IMR-90 (cell line): ENCODE results near the gene NDUFS7. TPM values are rescaled to one million over a fixed set of nuclear protein-coding genes. Genes with fewer than 3 reads are reported as not detected.

Experiments used
- ATAC-seq: fragments of 200-7000 bp; cut with Tn5 transposase; 2 replicates; pipeline ENCODE4 v1.9.1; 2020; ENCODE audit warnings: low read depth, mild to moderate bottlenecking, moderate library complexity
- BruUV-seq: library from RNA; stranded (reverse); fragments of 400-500 nt; replicated peaks from 2 replicates; lab custom pipeline; 2021; lab: Mats Ljungman, UMichigan
- CTCF ChIA-PET: fragments of 300-600 bp; formaldehyde crosslinking; extraction: SDS; loops from one replicate; lab custom pipeline; 2021; ENCODE audit warnings: antibody characterized with exemption; lab: Yijun Ruan, JAX
- POLR2A ChIA-PET: fragments of 300-600 bp; sonication (Branson Sonifier 250); formaldehyde crosslinking; loops from one replicate; lab custom pipeline; 2022; ENCODE audit warnings: antibody characterized with exemption; ENCODE audit not compliant: unreplicated experiment; lab: Charles Lee
- DNase-seq: peaks from one replicate; pipeline ENCODE4 v3.0.0; 2013
- H2AFZ ChIP-seq: replicated peaks from 2 replicates; pipeline ENCODE3; 2013; ENCODE audit warnings: low read length, mild to moderate bottlenecking; ENCODE audit not compliant: poor library complexity
- H2AK5ac ChIP-seq: 2 replicates; pipeline ENCODE4 v1.6.1; 2013; ENCODE audit warnings: low read depth, low read length, inconsistent platforms
- H2AK9ac ChIP-seq: replicated peaks from 2 replicates; pipeline ENCODE3; 2013; ENCODE audit warnings: mild to moderate bottlenecking, low read depth, low read length, moderate library complexity; ENCODE audit not compliant: poor library complexity
- H2BK120ac ChIP-seq: 2 replicates; pipeline ENCODE4 v1.6.1; 2013; ENCODE audit warnings: low read depth, low read length, inconsistent platforms
- H2BK15ac ChIP-seq: 3 replicates; pipeline ENCODE4 v1.6.1; 2013; ENCODE audit warnings: low read depth, low read length, inconsistent platforms
- H2BK20ac ChIP-seq: 2 replicates; pipeline ENCODE4 v1.6.1; 2013; ENCODE audit warnings: low read depth, mild to moderate bottlenecking, inconsistent platforms, low read length, moderate library complexity
- H2BK5ac ChIP-seq: 2 replicates; pipeline ENCODE4 v1.6.1; 2013; ENCODE audit warnings: mild to moderate bottlenecking, low read depth, low read length, inconsistent platforms; ENCODE audit not compliant: poor library complexity, severe bottlenecking
- H3K14ac ChIP-seq: replicated peaks from 2 replicates; pipeline ENCODE4 v1.6.1; 2013; ENCODE audit warnings: low read depth, low read length, inconsistent platforms
- H3K18ac ChIP-seq: 2 replicates; pipeline ENCODE4 v1.6.1; 2013; ENCODE audit warnings: low read depth, low read length, control low read depth
- H3K23ac ChIP-seq: 2 replicates; pipeline ENCODE4 v1.6.1; 2013; ENCODE audit warnings: low read depth, low read length, inconsistent platforms
- H3K27ac ChIP-seq: 2 replicates; pipeline ENCODE4 v1.5.1; 2013; ENCODE audit warnings: mild to moderate bottlenecking, control low read depth, low read length; ENCODE audit not compliant: insufficient read depth
- H3K27me3 ChIP-seq: 2 replicates; pipeline ENCODE4 v1.6.1; 2013; ENCODE audit warnings: low read length; ENCODE audit not compliant: control insufficient read depth, insufficient read depth
- H3K36me3 ChIP-seq: 2 replicates; pipeline ENCODE4 v1.6.1; 2013; ENCODE audit warnings: low read length, mixed read lengths; ENCODE audit not compliant: control insufficient read depth, insufficient read depth
- H3K4ac ChIP-seq: 2 replicates; pipeline ENCODE4 v1.6.1; 2013; ENCODE audit warnings: low read depth, low read length, inconsistent platforms
- H3K4me1 ChIP-seq: 2 replicates; pipeline ENCODE4 v1.6.1; 2013; ENCODE audit warnings: low read length, mixed read lengths; ENCODE audit not compliant: control insufficient read depth, insufficient read depth
- H3K4me2 ChIP-seq: 2 replicates; pipeline ENCODE4 v1.6.1; 2013; ENCODE audit warnings: low read depth, mild to moderate bottlenecking, control low read depth, low read length, moderate library complexity
- H3K4me3 ChIP-seq: 2 replicates; pipeline ENCODE4 v1.5.1; 2013; ENCODE audit warnings: low read depth, mild to moderate bottlenecking, control low read depth, low read length, moderate library complexity; ENCODE audit not compliant: insufficient read depth
- H3K56ac ChIP-seq: 2 replicates; pipeline ENCODE4 v1.6.1; 2013; ENCODE audit warnings: low read length, inconsistent platforms; ENCODE audit not compliant: insufficient read depth; ENCODE audit errors: extremely low read depth
- H3K79me1 ChIP-seq, 2 experiments: 2 replicates each; pipeline ENCODE4 v1.6.1; 2013; ENCODE audit warnings: low read length in 2 of 2, inconsistent platforms in 1 of 2, low read depth in 1 of 2
- H3K9ac ChIP-seq: 2 replicates; pipeline ENCODE4 v1.6.1; 2013; ENCODE audit warnings: low read depth, low read length, control low read depth
- H3K9me1 ChIP-seq: 2 replicates; pipeline ENCODE4 v1.6.1; 2013; ENCODE audit warnings: low read length, inconsistent platforms; ENCODE audit not compliant: insufficient read depth
- H3K9me3 ChIP-seq: 2 replicates; pipeline ENCODE4 v1.6.1; 2013; ENCODE audit warnings: low read length; ENCODE audit not compliant: control insufficient read depth, insufficient read depth
- H4K20me1 ChIP-seq: 2 replicates; pipeline ENCODE4 v1.6.1; 2013; ENCODE audit warnings: low read length, inconsistent platforms; ENCODE audit not compliant: insufficient read depth
- H4K5ac ChIP-seq: 2 replicates; pipeline ENCODE4 v1.6.1; 2013; ENCODE audit warnings: mild to moderate bottlenecking, low read depth, low read length, control low read depth
- H4K8ac ChIP-seq, 2 experiments: 2 replicates each; pipeline ENCODE4 v1.6.1; 2013; ENCODE audit warnings: low read depth in 2 of 2, low read length in 2 of 2, control low read depth in 1 of 2, inconsistent platforms in 1 of 2
- H4K91ac ChIP-seq: 2 replicates; pipeline ENCODE4 v1.6.1; 2013; ENCODE audit warnings: low read depth, low read length, inconsistent platforms; ENCODE audit not compliant: insufficient read depth
- BHLHE40 ChIP-seq: fragments of 150-350 bp; IDR thresholded peaks from 2 replicates; pipeline ENCODE4 v1.6.1; 2016; ENCODE audit warnings: mild to moderate bottlenecking, low read depth, low read length
- CEBPB ChIP-seq: IDR thresholded peaks from 2 replicates; pipeline ENCODE4 v1.6.1; 2012; ENCODE audit warnings: low read depth, low read length, improper control_type of control experiment
- CTCF ChIP-seq: conservative IDR thresholded peaks from 2 replicates; pipeline ENCODE4 v1.5.1; 2012; ENCODE audit warnings: mild to moderate bottlenecking, low read depth, low read length, improper control_type of control experiment
- ELK1 ChIP-seq: fragments of 150-350 bp; IDR thresholded peaks from 2 replicates; pipeline ENCODE4 v1.6.1; 2016; ENCODE audit warnings: low read depth, mild to moderate bottlenecking, low read length, moderate library complexity, borderline replicate concordance
- FOS ChIP-seq: fragments of 150-350 bp; IDR thresholded peaks from 2 replicates; pipeline ENCODE4 v1.6.1; 2016; ENCODE audit warnings: low read depth, low read length
- MAFK ChIP-seq: IDR thresholded peaks from 2 replicates; pipeline ENCODE4 v1.6.1; 2012; ENCODE audit warnings: low read depth, low read length, improper control_type of control experiment
- MAZ ChIP-seq: IDR thresholded peaks from 2 replicates; pipeline ENCODE4 v1.6.1; 2012; ENCODE audit warnings: low read depth, mild to moderate bottlenecking, low read length, improper control_type of control experiment, moderate library complexity, borderline replicate concordance
- MXI1 ChIP-seq: IDR thresholded peaks from 2 replicates; pipeline ENCODE4 v1.6.1; 2012; ENCODE audit warnings: low read depth, mild to moderate bottlenecking, low read length, moderate library complexity, borderline replicate concordance
- NFE2L2 ChIP-seq: fragments of 150-350 bp; IDR thresholded peaks from 2 replicates; pipeline ENCODE4 v1.6.1; 2016; ENCODE audit warnings: low read depth, mild to moderate bottlenecking, low read length
- POLR2A ChIP-seq: IDR thresholded peaks from 2 replicates; pipeline ENCODE4 v1.6.1; 2012; ENCODE audit warnings: mild to moderate bottlenecking, low read depth, low read length
- RAD21 ChIP-seq: IDR thresholded peaks from 2 replicates; pipeline ENCODE4 v1.6.1; 2012; ENCODE audit warnings: low read length, improper control_type of control experiment
- RCOR1 ChIP-seq: IDR thresholded peaks from 2 replicates; pipeline ENCODE4 v1.6.1; 2012; ENCODE audit warnings: mild to moderate bottlenecking, low read length, improper control_type of control experiment; ENCODE audit not compliant: insufficient replicate concordance
- RFX5 ChIP-seq: IDR thresholded peaks from 2 replicates; pipeline ENCODE4 v1.8.0; 2012; ENCODE audit warnings: low read depth, mild to moderate bottlenecking, low read length, moderate library complexity
- SMC3 ChIP-seq: fragments of 150-350 bp; IDR thresholded peaks from 2 replicates; pipeline ENCODE4 v1.6.1; 2016; ENCODE audit warnings: low read depth, mild to moderate bottlenecking, antibody characterized with exemption, low read length, moderate library complexity
- USF2 ChIP-seq: fragments of 150-350 bp; IDR thresholded peaks from 2 replicates; pipeline ENCODE4 v1.6.1; 2017; ENCODE audit warnings: mild to moderate bottlenecking, antibody characterized with exemption, low read length, low read depth
- WGBS, 2 experiments: methylation state at CpG; one replicate each; pipeline versions ENCODE4 v1.1.5 to v1.1.7; 2013; ENCODE audit warnings: missing lambda C conversion rate in 2 of 2; ENCODE audit not compliant: insufficient read length in 1 of 2; ENCODE audit errors: extremely low coverage in 2 of 2; 5-methylcytosine and 5-hydroxymethylcytosine counted together
- dilution Hi-C: fragments of 300-500 bp; cut with HindIII; formaldehyde crosslinking; loops from one replicate; pipeline ENCODE4 v1.14.3; 2018; ENCODE audit warnings: low sequenced_read_pairs; ENCODE audit not compliant: unreplicated experiment
- in situ Hi-C: fragments of 300-500 bp; cut with MboI; formaldehyde crosslinking; loops from 3 replicates; pipeline ENCODE4 v1.14.3; 2019; ENCODE audit warnings: low sequenced_read_pairs, inconsistent platforms, mixed read lengths
- intact Hi-C: fragments of 100-400 bp; cut with micrococcal nuclease; formaldehyde crosslinking; loops from 2 replicates; pipeline ENCODE4 v1.10.0; 2022
- polyA plus RNA-seq, 3 experiments: library from polyadenylated mRNA; depleted of rRNA; stranded (reverse); fragments of >200 nt; gene quantifications; 2 replicates each; pipeline ENCODE4 v1.2.3, GENCODE V29; 2012; ENCODE audit warnings: low replicate concordance in 1 of 3
- total RNA-seq: library from RNA; depleted of rRNA; stranded (reverse); fragments of >200 nt; gene quantifications from 2 replicates; pipeline ENCODE4 v1.2.3, GENCODE V29; 2012

The NDUFS7 gene
- total and polyA plus RNA-seq, 2 of the 4 experiments (the other 2 are of a cell fraction) = 60.8 to 136 TPM

- H3K18ac ChIP-seq = no peak overlapping the region
- no peak overlapping the region for H3K4me3 ChIP-seq
- no peak overlapping the region for H3K4me2 ChIP-seq
- no peak overlapping the region for H4K91ac ChIP-seq
- no peak overlapping the region for H4K8ac ChIP-seq
- BruUV-seq = no TSS peak
- no peak overlapping the region for H2BK15ac ChIP-seq
- H3K9me3 ChIP-seq = no peaks in the 10 kb centered on the region
- H3K27me3 ChIP-seq = no peaks in the 10 kb centered on the region
- no peak overlapping the region for H3K27ac ChIP-seq
- peaks cover 3% of the 10 kb centered on the region; the same call in 1 of the 2 replicates for H3K9me1 ChIP-seq
- H3K14ac ChIP-seq = no peak overlapping the region
- H3K23ac ChIP-seq = no peak overlapping the region
- no peak overlapping the region for H3K9ac ChIP-seq
- no peak overlapping the region for H3K56ac ChIP-seq
- H4K5ac ChIP-seq = no peak overlapping the region
- DNase-seq = no peak
- H3K4me1 ChIP-seq = peaks cover 5% of the 10 kb centered on the region
- H3K36me3 ChIP-seq = peaks cover 27% of the 10 kb centered on the region
- H2BK120ac ChIP-seq = no peak overlapping the region
- H2AK5ac ChIP-seq = no peak overlapping the region
- intact Hi-C loops = loop anchor here (2.0 kb wide), 1 partner anchor 93 kb away; the partner anchor contains the start of gene EFNA2
- H3K4ac ChIP-seq = no peak overlapping the region
- dilution Hi-C loops = no loop called here
- H2BK20ac ChIP-seq = no peak overlapping the region
- ChIA-PET POLR2A (no interaction called here), CTCF (no interaction called here)
- H3K79me1 ChIP-seq = peaks cover 0 to 14% of the 10 kb centered on the region in 2 experiments; a peak in 2 of 4 replicates
- peaks cover 9% of the 10 kb centered on the region; the same call in 1 of the 2 replicates for H4K20me1 ChIP-seq
- H2AK9ac ChIP-seq = no peak overlapping the region
- ATAC-seq = no peak
- in situ Hi-C loops = no loop called here
- no peak overlapping the region for H2BK5ac ChIP-seq
- 89% methylated on average over 22 of the region's 33 CpGs; no CpG with 5 or more reads in 1 of the 2 experiments for WGBS, 2 experiments
- H2AFZ ChIP-seq = no peak overlapping the region
- TF ChIP-seq POLR2A = no peak
- no peak for TF ChIP-seq SMC3
- TF ChIP-seq RCOR1 = no peak
- no peak for TF ChIP-seq USF2
- TF ChIP-seq ELK1 = no peak
- TF ChIP-seq MXI1 = no peak
- no peak for TF ChIP-seq CEBPB
- no peak for TF ChIP-seq RAD21
- TF ChIP-seq MAFK = no peak
- TF ChIP-seq BHLHE40 = no peak
- no peak for TF ChIP-seq FOS
- no peak for TF ChIP-seq MAZ
- TF ChIP-seq RFX5 = no peak
- TF ChIP-seq NFE2L2 = no peak
- no peak for TF ChIP-seq CTCF
Measured at GRCh38 chr19:1377965-1378785, 5.5 kb upstream of the NDUFS7 start.
